Prostate gland (tissue), 2 donors: ENCODE results near the gene SPTBN1. TPM values are rescaled to one million over a fixed set of nuclear protein-coding genes. Genes with fewer than 3 reads are reported as not detected.
"Not testable (repeated sequence)": the region's sequence is repeated elsewhere in the genome, so short reads cannot be mapped to it uniquely, and the experiment has no call there.

Experiments used
- DNase-seq: peaks from one replicate; pipeline ENCODE4 v3.0.0-alpha.2; 2019; ENCODE audit warnings: low spot score
- H3K27ac ChIP-seq, 2 donors: fragments of 200-600 bp; sonication (generic); 2 replicates each; pipeline ENCODE4 v1.5.1; 2017 to 2019
- H3K27me3 ChIP-seq: fragments of 200-600 bp; sonication (generic); replicated peaks from 2 replicates; pipeline ENCODE4 v1.5.1; 2019; ENCODE audit not compliant: insufficient read depth
- H3K36me3 ChIP-seq, 2 donors: fragments of 200-600 bp; sonication (generic); 1 replicate in 1 of 2; 2 replicates in 1 of 2; pipeline versions ENCODE4 v1.5.1 to v1.8.1; 2017 to 2019
- H3K4me1 ChIP-seq: fragments of 200-600 bp; sonication (generic); replicated peaks from 2 replicates; pipeline ENCODE4 v1.5.1; 2019
- H3K4me3 ChIP-seq, 2 donors: fragments of 200-600 bp; sonication (generic); 2 replicates each; pipeline ENCODE4 v1.5.1; 2017 to 2019
- H3K9me3 ChIP-seq: fragments of 200-600 bp; sonication (generic); 2 replicates; pipeline ENCODE4 v1.5.1; 2017
- CTCF ChIP-seq, 4 experiments: fragments of 200-600 bp in 2 of 4; fragments of 450-650 bp in 2 of 4; sonication (generic) in 2 of 4; IDR thresholded peaks; 1 replicate in 3 of 4; 2 replicates in 1 of 4; pipeline ENCODE4 v1.5.1; 2016 to 2019; ENCODE audit warnings: antibody characterized with exemption in 4 of 4, mild to moderate bottlenecking in 2 of 4, moderate library complexity in 2 of 4
- POLR2A ChIP-seq: fragments of 450-650 bp; IDR thresholded peaks from one replicate; pipeline ENCODE4 v1.6.1; 2016; ENCODE audit warnings: antibody characterized with exemption, mild to moderate bottlenecking
- POLR2AphosphoS5 ChIP-seq: sonication (generic); formaldehyde crosslinking; IDR thresholded peaks from one replicate; pipeline ENCODE4 v1.6.1; 2017; ENCODE audit warnings: antibody characterized with exemption
- WGBS: methylation state at CpG from one replicate; pipeline ENCODE4 v1.1.5; 2018; 5-methylcytosine and 5-hydroxymethylcytosine counted together
- intact Hi-C: fragments of 100-400 bp; cut with DNase I; formaldehyde crosslinking; loops from one replicate; pipeline ENCODE4 v1.14.2; 2022
- total RNA-seq, 2 donors: library from RNA; depleted of rRNA; stranded (reverse); fragments of >200 nt; gene quantifications; one replicate each; pipeline ENCODE4 v1.1.0, GENCODE V29; 2016

Gene SPTBN1
- total RNA-seq, 2 donors from 2014 or later, result 146 to 348 TPM

GRCh38 chr2:54516842-54517241 is 60.7 kb downstream of the SPTBN1 start:
- intact Hi-C loops, result no loop called here
- WGBS, result 93% methylated on average over 2 of the region's 2 CpGs
- H3K36me3 ChIP-seq, result no peaks in the 10 kb centered on the region
- H3K4me3 ChIP-seq, result no peak overlapping the region
- no peaks in the 10 kb centered on the region for H3K4me1 ChIP-seq
- TF ChIP-seq POLR2A (no peak), POLR2AphosphoS5 (no peak), CTCF (IDR thresholded peaks at IDR 0.05) (no peak)
- no peaks in the 10 kb centered on the region for H3K9me3 ChIP-seq
- H3K27me3 ChIP-seq, result no peaks in the 10 kb centered on the region
- DNase-seq, result no peak
- no peak overlapping the region for H3K27ac ChIP-seq

DNA sequence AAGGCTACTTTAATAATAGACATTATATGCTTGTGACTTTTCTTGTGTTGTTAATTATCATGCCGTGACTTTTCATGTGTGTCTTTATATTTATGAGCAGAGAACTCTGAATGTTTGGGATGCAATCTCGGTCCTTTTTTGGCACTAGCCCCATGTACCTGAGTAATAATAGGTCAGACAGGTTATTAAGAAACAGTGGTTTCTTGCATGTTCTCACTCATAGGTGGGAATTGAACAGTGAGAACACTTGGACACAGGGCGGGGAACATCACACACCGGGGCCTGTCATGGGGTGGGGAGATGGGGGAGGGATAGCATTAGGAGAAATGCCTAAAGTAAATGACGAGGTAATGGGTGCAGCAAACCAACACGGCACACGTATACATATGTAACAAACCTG is 61.9 kb downstream of the SPTBN1 start:
- DNase-seq, H3K9me3 ChIP-seq, H3K27ac ChIP-seq, intact Hi-C loops, H3K4me1 ChIP-seq, H3K27me3 ChIP-seq, H3K36me3 ChIP-seq, H3K4me3 ChIP-seq: not testable (repeated sequence)
- WGBS, result 49% methylated on average over 7 of the region's 7 CpGs

DNA sequence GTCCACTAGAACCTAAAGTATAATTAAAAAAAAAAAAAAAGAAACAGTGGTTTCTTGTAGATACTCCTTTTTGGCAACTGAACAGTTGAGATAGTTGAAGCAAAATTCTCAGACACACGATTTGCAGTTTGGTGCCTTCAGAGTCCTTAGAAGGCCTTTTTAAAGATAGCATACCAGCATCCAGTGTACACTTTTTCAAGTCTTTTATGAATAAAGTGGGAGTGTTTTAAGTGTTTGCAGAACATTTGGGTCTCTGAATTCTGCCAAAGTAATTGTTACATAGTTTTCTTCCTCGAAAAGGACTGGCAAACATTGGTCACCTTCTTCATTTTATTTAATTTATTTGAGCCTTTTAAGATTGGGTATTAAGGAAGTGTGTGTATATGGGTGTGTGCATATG is 62.3 kb downstream of the SPTBN1 start:
- WGBS, result 6% methylated on average over 2 of the region's 2 CpGs
- Histone ChIP-seq H3K4me3 (no peak overlapping the region), H3K9me3 (no peaks in the 10 kb centered on the region), H3K27me3 (no peaks in the 10 kb centered on the region), H3K27ac (no peak overlapping the region), H3K36me3 (no peaks in the 10 kb centered on the region), H3K4me1 (no peaks in the 10 kb centered on the region)
- no peak for DNase-seq
- TF ChIP-seq POLR2AphosphoS5, result no peak
- no peak for TF ChIP-seq POLR2A
- TF ChIP-seq CTCF (IDR thresholded peaks at IDR 0.05), result no peak
- intact Hi-C loops, result no loop called here

- H3K4me1 ChIP-seq, result no peaks in the 10 kb centered on the region
- DNase-seq, result no peak
- no peaks in the 10 kb centered on the region for H3K27me3 ChIP-seq
- no peaks in the 10 kb centered on the region for H3K36me3 ChIP-seq
- H3K27ac ChIP-seq, result no peak overlapping the region
- H3K4me3 ChIP-seq, result no peak overlapping the region
- WGBS, result 73% methylated on average over 12 of the region's 12 CpGs
- intact Hi-C loops, result loop anchor here (2.0 kb wide), 1 partner anchor 185 kb away; no protein-coding TSS in a partner anchor
- TF ChIP-seq POLR2AphosphoS5 (no peak), POLR2A (no peak), CTCF (IDR thresholded peaks at IDR 0.05) (no peak)
- no peaks in the 10 kb centered on the region for H3K9me3 ChIP-seq
These were observed 63.8 kb downstream of the SPTBN1 start for GRCh38 chr2:54519841-54520459.

DNA sequence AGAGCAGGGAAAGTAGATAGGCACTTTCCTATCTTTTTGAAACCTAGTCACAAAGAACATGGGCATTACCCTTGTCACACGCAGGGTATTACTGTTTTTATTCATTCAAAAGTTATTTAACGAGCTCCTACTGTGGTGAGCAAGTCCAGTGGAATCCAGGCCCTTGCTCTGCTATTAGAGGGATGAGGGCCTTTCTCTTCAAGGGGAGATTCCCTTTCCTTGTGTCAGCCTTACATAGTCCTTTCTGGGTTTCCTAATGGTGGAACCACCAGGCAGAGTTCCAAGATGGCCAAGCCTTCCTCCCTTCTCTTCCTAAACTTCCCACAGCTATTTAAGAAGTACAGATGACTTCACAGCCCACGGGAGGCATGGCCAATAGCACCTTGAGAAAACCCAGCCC is 64.6 kb downstream of the SPTBN1 start:
- no peak overlapping the region for H3K27ac ChIP-seq
- 65% methylated on average over 3 of the region's 3 CpGs for WGBS
- intact Hi-C loops, result loop anchor here (2.0 kb wide), 1 partner anchor 184 kb away; no protein-coding TSS in a partner anchor
- H3K36me3 ChIP-seq, result no peaks in the 10 kb centered on the region
- no peak for DNase-seq
- H3K9me3 ChIP-seq, result no peaks in the 10 kb centered on the region
- no peak overlapping the region for H3K4me3 ChIP-seq
- no peaks in the 10 kb centered on the region for H3K4me1 ChIP-seq
- no peaks in the 10 kb centered on the region for H3K27me3 ChIP-seq
- no peak for TF ChIP-seq POLR2AphosphoS5
- no peak for TF ChIP-seq CTCF (IDR thresholded peaks at IDR 0.05)
- TF ChIP-seq POLR2A, result no peak
